GM18861 (cell line): ENCODE measurements around the gene LAD1.
A peak's percentile ranks its signal among the peaks of the same experiment; 100 is the strongest.

ENCODE experiments used
- ATAC-seq: cut with Tn5 transposase; IDR thresholded peaks from one replicate; pipeline ENCODE4 v1.9.1; 2021; ENCODE audit not compliant: unreplicated experiment

Gene LAD1

DNA sequence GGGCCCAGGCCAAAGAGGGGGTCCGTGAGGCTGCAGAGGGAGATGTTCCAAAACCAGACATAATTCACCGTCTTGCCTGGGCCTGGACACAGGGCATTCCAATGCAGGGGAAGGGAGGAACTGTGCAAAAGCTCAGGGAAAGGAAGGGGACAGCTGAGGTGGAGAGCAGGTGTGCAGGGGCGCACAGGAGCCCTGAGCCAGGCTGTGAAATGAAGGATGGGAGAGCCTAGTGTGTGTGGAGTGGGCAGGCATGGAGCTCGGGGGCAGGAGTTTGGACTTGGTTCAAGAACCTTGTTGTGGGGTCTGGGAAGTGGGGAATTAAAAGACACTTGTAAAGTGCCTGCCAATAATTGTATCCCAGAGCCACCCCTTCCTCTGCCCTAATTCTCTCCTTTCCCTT, 20.1 kb upstream of the LAD1 start:
- no peak for ATAC-seq

DNA sequence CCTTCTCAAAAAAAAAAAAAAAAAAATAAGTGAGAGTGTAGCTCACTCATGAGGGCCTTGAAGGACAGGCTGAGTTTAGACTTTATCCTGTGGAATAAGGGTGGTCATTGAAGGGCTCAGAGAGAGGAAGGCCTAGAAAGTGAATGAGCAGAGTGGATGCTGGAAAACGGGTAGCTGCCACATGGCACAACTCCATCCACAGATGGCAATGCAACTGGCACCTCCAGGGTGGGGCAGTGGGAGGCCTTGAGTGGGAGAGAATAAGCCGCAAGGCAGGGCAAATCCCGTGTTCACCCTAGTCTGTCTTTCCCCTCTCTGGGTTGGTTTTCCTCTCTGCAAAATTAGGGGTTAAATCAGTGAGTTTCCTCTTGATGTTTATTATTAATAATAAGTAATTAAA, 19.3 kb upstream of the LAD1 start:
- ATAC-seq, result no peak

DNA sequence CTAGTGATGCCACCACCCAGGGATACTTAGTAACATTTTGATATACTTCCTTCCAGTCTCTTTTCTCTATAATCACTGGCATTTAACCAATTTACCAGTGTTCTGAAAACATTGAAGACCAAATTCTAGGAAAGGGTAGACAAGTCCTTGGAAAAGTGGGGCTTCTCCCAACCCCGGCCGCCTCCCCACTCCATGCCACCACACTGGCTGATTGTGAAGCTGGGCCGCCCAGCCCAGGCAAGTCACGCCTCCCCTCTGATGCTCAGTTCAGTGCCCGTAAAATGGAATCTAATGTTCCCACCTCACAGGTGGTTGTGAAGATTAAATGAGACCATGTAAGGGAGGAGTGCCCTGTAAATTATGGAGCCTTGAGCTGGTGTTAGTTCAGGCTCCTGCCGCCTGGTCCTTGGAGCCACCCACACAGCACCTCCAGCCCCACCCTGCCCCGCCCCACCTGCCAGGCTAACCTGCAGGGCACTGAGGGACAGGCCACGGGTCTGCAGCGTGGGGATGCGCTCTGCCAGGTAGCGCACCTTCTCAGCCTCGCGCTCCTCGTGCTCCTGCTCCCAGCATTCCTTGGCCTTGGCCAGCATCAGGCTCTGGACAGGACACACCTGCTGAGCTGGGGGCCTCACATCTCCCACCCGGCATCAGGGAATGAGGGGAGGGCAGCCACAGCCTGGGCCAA, 15.1 kb upstream of the LAD1 start:
- no peak for ATAC-seq

DNA sequence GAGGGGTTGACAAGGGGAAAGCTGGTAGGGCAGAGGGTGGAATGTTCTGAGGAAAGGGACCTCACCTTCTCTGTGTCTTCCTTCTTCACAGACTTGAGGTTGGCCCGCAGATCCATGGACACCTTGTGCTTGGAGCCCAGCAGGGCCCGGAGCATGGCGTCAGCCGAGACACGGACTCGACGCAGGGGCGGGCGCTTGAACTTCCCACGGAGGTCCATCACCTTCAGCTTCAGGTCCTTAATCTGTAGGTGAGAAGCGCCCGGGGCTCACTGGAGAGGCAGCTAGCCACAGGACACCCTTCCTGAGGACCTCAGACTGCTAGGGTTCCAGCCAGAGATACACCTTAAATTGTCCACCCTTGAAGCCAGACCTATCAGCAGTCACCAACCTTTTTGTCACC, 12.2 kb upstream of the LAD1 start:
- ATAC-seq, result no peak

DNA sequence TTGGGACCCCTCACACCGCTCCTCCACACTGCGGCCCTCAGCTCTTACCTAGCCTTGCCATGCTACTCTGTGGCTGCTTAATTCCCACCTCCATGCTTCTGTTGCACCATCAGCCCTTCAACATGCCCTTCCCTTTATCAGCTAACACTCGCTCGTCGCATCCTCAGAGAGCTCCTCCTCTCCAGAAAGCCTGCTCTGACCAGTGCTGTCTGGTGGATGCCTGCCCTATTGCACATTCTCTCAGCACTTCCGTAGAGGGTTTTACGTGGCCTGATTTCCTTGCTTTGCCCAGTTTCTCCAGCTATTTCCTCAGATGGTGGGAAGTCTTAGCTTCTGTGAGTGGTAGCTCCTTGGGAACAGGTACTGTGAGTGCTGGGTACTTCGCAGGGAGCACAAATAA, 10.3 kb upstream of the LAD1 start:
- no peak for ATAC-seq

DNA sequence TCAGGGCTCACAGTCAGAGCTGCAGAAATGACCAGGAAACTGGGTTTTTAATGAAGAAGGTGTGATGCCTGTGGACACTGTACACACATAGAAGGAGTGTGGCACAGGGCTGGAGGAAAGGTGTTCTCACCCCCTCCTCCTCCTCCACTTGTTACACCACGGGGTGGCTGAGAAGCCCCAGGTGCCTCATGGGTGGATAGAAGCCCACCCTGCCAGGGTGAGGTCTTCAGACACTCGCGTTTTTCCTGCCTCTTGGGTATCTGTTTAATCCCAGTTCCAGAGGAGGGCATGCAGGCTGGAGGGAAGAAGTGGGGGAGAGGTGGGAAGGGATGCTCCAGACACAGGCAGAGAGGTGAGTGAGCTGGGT, 9.7 kb upstream of the LAD1 start:
- no peak for ATAC-seq

DNA sequence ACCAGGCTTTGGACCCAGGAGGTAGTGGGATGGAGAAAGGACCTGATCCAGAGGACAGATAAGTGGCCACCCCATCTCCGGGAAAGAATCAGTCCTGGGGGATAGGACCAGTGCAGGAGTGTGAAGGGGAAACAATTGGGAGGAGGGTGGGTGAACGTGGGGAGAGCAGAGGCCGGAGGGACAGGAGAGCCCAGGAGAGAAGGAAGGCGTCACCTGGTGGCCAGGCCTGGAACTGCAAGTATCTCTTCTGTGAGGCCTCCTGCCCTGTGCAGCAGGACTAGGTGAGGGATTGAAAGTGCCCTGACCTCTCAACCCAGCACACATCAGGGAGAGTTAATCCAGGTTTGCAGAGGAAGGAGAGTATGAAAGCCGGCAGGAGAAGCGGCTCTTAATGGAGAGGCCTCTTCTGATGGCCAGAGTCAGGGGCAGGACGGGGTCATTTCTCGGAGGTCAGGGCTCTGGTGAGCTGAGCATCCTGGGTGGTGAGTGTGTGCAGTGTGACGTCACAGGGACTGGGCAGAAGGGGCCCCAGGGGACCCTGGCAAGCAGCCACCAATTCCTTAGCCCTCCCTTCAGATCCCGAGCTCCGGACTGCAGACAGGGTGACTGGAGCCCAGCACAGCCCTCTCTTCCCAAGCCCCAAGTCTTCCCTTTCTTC, 9.2 kb upstream of the LAD1 start:
- ATAC-seq, result no peak

DNA sequence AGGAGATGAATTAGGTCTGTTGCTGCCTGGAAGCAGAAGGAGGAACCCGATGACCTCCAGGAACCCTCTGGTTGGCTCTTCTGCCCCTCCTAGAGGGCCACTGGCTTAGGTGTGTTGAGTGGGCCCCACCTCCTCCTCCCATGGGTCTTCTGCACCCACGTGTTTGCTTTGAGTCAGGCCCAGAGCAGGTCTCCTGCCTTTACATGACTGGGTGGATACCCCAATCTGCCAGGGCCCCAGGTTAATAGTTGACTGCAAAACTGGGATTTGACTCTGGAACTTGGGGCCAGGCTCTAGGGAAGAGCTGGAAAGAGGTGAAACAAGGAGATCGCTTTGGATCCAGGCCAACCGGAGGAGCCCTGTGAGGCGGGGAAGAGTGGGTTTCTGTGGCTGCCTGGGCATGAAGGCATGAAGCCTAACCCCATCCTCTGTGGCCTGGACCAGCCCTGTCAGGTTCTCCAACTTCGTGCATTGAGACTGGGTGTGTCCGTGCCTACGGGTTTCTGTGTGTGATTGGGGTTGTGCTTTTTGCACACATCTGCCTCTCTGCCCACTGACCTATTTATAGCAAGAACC, 7.8 kb upstream of the LAD1 start:
- ATAC-seq, result no peak

DNA sequence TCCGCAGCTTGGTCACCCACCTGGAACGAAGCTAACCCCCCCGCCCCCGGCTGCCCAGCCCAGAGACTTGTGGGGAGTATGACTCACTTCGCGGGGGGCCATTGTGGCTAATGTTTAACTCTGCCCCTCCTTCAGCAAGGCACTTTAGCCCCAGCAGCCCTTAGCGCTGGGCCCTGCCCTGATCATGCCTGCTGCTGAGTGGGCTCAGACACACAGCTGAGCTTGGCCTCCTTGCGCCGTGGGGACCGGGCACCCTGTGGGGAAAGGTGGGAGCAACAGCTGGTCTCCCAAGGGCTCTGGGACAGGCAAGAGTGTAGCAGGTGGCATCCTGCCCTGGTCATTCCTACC, 6.3 kb upstream of the LAD1 start:
- ATAC-seq, result peak; percentile 48

DNA sequence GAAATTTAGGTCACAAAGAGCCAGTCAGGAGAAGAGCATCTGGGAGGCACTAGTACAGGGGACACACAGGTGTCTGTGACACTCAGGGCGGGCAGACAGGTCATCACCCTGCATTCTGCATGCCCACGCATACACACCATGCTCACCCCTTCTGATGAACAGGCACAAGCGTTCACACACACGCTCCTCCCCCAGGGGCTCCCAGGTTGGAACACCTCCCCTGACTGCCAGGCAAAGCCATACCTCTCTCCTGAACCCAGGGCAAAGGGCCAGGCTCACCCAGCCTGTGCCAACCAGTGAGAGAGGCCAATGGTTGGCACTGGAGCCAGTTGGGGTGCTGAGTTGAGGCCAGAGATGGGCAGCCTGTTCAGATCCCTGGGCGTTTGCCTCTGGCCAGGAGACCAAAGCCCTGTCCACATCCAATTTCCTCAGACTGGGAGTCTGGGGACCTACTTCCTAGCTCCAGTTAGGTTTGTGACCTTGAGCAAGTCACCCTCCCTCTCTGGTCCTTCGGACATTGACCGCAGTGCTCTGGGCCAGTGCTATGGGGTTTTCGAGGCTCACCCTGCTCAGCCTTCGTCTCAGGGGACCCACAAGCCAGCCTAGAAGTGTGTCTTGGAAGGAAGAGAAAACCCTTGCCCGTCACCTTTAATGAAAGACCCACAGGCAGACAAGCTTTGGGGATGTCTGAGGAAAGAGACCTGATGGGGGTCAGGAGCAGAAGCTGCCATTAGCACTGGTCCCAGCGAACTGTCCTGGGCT, 5.8 kb upstream of the LAD1 start:
- ATAC-seq, result no peak

DNA sequence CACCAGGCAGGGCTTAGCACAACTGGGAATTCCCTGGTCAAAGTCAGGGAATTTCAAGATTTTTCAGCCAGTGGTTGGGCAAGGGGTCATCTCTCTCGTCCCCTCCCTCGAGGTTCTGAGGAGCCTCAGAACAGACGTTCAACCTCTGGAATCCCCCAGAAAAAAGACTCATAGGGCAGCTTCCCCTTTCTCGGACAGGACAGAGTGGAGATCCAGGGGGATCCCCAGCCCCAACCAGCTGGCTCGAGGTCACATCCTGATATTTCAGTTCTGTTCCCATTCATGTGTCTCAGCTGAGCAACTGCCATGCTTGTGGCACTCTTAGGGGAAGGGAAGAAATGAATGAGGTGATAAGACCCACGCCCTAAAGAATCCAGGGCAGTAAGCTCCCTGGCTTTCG, 4.9 kb upstream of the LAD1 start:
- no peak for ATAC-seq

DNA sequence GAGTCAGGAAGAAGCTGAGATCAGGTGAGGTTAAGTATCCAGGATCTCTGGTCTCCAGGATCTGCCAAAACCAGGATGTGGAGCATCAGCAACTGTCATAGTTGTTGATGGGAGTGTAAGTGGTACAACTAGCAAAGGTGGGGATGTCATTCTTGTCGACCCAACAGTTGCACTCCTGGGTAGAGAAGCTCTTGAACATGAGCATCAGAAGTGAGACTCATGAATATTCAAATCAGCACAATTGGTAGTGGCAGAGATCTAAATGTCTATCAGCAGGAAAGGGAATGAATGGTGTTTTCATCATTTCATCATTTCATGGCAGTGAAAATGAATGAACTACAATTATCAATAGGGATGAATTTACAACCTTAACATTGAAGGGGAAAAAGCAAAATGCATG, 4.2 kb upstream of the LAD1 start:
- ATAC-seq, result no peak

DNA sequence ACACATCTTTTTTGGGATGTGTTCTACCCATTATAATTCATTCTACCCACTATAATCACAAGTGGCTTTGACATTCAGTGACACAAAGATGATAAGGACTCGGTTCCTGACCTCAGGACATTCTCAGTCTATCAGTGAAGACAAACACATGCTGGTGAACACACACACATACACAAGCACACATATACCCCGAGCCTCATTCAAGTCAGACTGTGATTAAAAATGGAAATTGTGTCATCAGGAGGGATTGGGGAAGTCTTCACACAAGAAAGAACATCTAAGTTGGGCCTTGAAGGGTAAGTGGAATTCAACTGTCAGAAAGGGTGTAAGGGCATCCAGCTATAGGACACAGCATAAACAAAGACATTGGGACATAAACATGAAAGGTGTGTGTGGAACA, 2.6 kb upstream of the LAD1 start:
- no peak for ATAC-seq

DNA sequence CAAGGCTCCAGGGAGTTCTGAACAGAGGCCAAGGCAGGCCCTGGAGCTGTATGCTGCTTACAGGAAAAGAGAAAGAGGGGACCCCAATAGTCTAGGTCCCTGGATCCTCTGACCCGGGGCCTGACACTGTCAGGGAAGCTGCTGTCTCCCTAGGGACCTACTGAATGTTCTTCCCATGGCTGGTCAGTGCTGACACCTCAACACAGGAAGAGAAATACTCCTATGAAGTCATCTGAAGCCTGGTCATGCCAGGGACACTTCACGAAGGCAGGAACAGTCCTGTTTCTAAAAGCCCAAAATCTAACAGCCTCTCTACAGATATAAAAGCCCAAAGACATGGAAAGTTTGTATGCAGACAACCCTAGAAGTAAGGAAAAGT, 1.7 kb upstream of the LAD1 start:
- no peak for ATAC-seq

DNA sequence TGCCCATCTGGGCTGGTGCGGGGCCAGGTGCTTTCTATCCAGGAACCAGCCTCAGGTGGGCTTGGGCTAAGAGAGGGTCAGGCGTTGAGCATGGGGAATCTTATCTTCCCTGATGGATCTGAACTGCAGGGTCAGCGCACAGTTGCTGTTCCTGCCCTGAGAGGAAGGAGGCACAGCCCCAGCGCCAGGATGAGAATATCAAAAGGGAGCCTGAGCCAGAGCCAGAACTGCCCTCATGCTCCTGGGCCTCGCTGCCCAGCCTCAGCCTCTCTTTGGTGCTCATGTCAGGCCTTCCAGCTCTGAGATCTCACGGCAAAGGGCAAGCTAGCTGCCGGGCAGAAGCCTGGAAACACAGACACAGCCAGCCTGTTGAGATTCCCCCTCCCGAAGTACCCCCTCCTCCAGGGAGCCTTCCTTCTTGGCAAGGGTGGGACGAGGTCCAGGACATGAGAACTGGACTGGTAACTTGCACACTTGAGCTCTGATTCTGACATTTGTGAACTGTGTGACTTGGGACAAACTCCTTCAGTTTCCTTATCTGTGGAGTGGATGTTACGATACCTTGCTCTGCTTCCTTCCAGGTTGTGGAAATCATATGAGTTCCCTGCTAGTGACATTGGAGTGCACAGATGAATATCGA, 1.2 kb upstream of the LAD1 start:
- ATAC-seq, result no peak

DNA sequence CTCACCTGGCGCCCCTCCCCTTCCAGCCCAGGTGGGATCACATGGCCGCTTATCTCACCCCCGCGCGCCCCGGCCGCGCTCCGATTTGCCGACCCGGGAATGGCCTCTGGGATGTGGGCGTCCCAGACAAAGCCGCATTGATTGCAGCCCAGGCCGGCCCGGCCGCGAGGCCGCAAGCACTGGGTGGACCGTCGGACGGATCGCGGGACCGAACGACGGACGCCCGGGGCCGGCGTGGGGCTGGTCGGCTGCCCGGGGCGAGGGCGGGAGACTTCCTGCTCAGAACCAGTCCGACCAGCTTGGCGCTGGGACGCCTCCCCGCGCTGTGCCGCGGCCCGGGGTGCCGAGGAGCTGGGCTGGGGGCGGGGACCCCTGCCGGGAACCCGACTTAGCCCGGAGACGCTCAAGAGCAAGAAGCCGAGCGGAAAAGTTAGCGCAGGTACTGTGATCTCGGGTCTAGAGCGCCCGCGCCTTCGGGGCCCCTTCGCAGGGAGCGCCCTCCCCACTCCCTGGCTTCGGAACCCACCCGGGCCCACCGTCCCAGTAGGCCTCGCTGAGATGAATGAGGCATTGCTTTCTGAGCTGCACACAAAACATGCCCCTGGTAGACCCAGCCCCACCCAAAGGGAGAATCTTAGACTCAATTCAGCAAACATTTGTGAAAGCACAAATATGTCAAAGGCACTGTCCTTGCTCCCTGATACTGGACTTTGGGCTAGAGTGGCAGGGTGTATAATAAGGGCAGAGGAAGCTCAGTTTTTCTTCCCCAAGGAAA, 415 bp upstream of the LAD1 start:
- ATAC-seq, result no peak

DNA sequence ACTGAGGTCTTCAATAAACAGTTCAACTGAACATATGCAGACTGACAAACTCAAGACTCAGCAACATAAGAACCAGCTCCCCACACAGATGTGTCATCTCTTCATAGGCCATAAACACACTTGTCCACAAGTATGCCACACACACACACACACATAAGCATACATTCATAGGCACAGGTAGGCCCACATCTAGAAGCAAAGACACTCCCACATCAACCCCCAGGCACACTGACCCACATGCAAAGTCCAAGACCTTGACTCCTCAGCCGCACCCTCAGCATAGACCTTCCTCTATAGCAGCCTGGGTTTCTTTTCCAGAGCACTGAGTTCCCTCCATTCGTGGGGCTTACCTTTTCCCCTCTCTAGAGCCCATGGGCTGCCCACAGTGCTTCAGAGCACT, 1.4 kb downstream of the LAD1 start:
- ATAC-seq, result no peak

DNA sequence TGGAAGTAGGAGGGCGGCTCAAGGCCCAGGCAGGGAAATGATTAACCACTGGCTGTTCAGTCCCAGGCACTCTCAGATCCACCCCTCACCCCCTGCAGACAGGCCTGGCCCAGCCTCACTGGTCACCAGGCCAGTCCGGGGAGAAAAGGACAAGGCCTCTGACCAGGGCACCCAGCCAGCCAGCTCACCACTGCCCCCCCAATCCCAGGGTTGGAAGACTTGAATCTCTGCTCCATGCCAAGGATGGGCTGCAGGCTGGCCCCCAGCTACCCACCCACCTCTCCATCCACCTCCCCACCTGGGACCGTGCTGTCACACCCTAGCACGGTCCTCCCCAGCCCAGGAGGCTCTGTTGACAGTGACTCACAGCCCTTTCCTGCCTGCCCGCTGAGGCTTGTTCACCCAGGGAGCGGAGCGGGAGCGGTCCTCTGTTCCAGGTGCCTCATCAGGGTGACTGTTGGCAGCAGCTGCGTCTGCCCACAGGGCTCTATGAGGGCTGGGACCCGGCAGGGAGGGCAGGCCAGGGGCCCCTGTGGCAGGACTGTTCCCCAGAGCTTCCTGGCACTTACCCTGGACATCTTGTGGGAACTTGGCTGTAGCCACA, 2.2 kb downstream of the LAD1 start:
- ATAC-seq, result no peak

DNA sequence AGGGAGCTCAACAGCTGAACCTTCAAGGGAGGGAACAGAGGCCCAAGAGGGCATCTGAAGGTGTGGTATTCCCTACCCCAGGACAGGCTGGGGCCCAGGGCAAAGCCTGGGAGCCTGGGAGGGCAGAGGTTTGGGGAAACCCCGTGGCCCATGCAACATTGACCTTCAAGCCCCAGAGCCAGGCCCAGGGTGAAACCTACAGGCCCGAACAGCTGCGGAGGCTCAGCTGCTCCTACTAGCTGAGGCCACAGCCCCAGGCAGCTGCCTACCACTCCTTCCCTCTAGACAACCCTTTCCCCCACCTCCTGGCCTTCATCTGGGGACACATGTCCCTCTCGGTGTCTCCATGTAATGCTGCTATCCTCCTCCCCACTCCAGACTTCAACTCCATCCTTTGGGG, 3.2 kb downstream of the LAD1 start:
- ATAC-seq, result no peak

DNA sequence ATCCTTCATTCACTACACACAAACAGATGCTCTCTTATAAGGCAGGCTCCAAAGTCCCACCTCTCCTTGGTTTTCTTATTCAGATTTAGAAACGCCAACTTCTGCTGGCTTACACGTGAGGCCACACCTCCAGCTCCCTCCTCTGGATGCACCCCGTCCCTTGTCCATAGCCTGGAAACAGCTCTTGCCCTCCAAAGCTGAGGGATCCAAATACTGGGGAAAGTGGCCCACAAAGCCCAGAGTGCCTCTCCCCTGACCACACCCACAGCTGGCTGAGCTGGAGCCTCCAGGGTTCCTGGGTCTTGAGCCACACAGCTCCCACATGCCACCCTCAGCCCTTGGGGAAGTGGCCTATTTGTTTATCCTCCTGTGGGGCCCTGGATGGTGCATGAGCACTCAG, 4.5 kb downstream of the LAD1 start:
- ATAC-seq, result no peak

DNA sequence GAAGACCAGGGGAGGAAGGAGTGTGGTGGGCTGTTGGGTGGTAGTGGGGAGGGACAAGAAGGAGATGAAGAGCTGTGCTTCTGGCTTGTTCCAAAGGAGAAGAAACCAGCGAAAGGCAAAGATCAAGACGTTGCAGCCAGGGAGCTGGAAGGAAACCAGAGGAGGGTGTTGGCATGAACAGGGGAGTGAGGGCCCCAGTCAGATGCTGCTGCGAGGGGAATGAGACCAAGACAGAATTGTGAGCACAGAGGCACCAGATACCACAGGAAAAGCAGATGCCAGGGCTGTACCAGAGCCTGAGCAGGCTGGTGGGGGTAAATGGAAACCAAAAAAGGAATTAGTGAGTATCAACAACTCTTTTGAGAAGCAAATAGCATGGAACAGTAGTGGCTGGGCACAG, 6.0 kb downstream of the LAD1 start:
- ATAC-seq, result no peak
